GM18505 (cell line): ENCODE data around the gene HCLS1.

ENCODE experiments used
- ATAC-seq: cut with Tn5 transposase; IDR thresholded peaks from one replicate; pipeline ENCODE4 v1.9.1; 2021; ENCODE audit not compliant: unreplicated experiment
- POLR2A ChIP-seq: IDR thresholded peaks from 4 replicates; pipeline ENCODE4 v1.6.1; 2011; ENCODE audit warnings: borderline replicate concordance; ENCODE audit not compliant: insufficient read depth, insufficient read length; ENCODE audit errors: extremely low read depth

HCLS1 gene

GRCh38 chr3:121677141-121677540 is 16.4 kb upstream of the HCLS1 start:
- ATAC-seq, result no peak
- no peak for TF ChIP-seq POLR2A

- no peak for ATAC-seq
- TF ChIP-seq POLR2A, result no peak
Observed at GRCh38 chr3:121670676-121671075, 10.0 kb upstream of the HCLS1 start.

GRCh38 chr3:121667333-121667732 is 6.6 kb upstream of the HCLS1 start:
- no peak for ATAC-seq
- no peak for TF ChIP-seq POLR2A

GRCh38 chr3:121665488-121665887 is 4.8 kb upstream of the HCLS1 start:
- no peak for TF ChIP-seq POLR2A
- ATAC-seq, result no peak

- no peak for ATAC-seq
- TF ChIP-seq POLR2A, result no peak
Observed at GRCh38 chr3:121663171-121663847, 2.6 kb upstream of the HCLS1 start.

GRCh38 chr3:121662742-121663141 is 2.0 kb upstream of the HCLS1 start:
- no peak for ATAC-seq
- no peak for TF ChIP-seq POLR2A

GRCh38 chr3:121661376-121661775 is 673 bp upstream of the HCLS1 start:
- no peak for ATAC-seq
- no peak for TF ChIP-seq POLR2A

GRCh38 chr3:121659586-121659985 is 1.1 kb downstream of the HCLS1 start:
- ATAC-seq, result no peak
- TF ChIP-seq POLR2A, result no peak

GRCh38 chr3:121658716-121659435 is 1.8 kb downstream of the HCLS1 start:
- no peak for ATAC-seq
- no peak for TF ChIP-seq POLR2A

- TF ChIP-seq POLR2A, result no peak
- peak; percentile 70 for ATAC-seq
Observed at GRCh38 chr3:121654493-121655385, 6.0 kb downstream of the HCLS1 start.

GRCh38 chr3:121651684-121652083 is 9.0 kb downstream of the HCLS1 start:
- no peak for ATAC-seq
- TF ChIP-seq POLR2A, result no peak

- no peak for TF ChIP-seq POLR2A
Observed at GRCh38 chr3:121649645-121650044, 11.1 kb downstream of the HCLS1 start.

GRCh38 chr3:121648219-121648958 is 12.3 kb downstream of the HCLS1 start:
- no peak for ATAC-seq
- no peak for TF ChIP-seq POLR2A

More at GRCh38 chr3:121649645-121650044, 11.1 kb downstream of the HCLS1 start:
- ATAC-seq, result no peak
